ENCODE measurements around the gene CA10. TPM values are rescaled to one million over a fixed set of nuclear protein-coding genes. Genes with fewer than 3 reads are reported as not detected.

Gene CA10
- total and polyA plus RNA-seq, 4 donors, result 30.0 to 130 (median 99.2) TPM

DNA sequence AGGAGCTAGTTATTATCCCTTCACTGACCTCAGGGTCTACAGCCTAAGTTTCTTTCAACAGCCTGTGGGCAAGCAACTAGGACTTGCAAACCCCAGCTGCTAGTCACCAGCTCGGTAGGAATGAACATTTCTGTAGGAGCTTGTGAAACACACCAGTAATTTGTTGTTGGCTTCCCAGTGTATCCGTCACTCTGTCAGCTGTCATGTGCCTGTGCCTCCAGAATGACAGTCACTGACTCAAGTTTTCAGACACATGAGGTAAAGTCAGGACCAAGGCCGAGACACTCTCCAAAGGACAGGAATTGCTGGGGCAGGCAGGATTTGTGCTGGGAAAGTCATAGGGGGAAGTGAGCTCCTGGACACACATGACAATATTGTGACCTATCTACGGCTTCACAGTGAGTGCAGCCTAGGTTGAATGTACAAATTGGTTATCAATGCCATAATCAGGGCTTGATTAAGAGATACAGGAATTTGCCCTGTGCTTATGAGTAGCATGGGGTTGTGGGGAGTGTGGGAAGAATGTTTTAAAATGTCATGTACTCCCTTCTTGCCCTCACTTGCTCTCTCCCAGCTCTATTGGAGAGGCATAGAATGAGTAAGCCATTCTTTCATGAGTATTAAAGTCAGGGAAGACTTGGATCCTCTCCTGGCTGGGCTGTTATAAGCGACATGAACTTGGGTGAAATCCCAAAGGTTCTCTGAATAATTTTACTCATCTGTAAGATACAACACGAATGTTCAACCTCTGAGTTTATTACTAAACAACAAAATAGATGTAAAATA is 506.8 kb downstream of the CA10 start:
- no peak for DNase-seq (ENCODE audit: low read depth in 4 of 6, low spot score in 6 of 6)
- Histone ChIP-seq H3K4me3 (ENCODE audit: low read depth, low read length) (no peak overlapping the region), H3K4me1 (ENCODE audit: control insufficient read depth, insufficient read depth, low read length) (peaks cover 17% of the 10 kb centered on the region), H3K27me3 (ENCODE audit: control insufficient read depth, insufficient read depth, low read length) (no peaks in the 10 kb centered on the region), H3K36me3 (ENCODE audit: control insufficient read depth, insufficient read depth, low read length) (no peaks in the 10 kb centered on the region), H3K27ac (ENCODE audit: low read depth, low read length) (no peak overlapping the region), H3K9me3 (ENCODE audit: control insufficient read depth, insufficient read depth, low read length) (no peaks in the 10 kb centered on the region)
- WGBS (ENCODE audit: insufficient coverage), result 90% methylated on average over 4 of the region's 6 CpGs

DNA sequence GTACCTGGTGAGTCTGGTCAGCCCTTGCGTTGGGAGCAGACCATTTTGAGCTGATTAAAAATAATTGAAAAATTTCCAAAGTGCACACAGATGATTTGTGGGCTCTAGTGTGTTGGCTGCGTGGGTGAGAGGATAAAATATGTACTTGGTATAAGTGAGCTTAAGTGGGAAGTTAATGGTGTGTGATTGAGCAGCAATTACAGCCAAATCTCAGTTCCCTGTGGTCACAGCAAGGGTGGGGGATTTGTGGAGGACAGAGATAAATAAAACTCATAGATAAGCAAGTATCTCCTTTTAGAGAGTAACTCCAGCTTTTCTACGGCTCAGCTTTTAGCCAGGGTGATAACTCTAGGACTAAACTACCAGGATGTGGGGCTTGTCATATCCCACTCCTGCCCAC is 507.7 kb downstream of the CA10 start:
- WGBS (ENCODE audit: insufficient coverage), result 76% methylated on average over 2 of the region's 3 CpGs
- H3K27ac ChIP-seq (ENCODE audit: low read depth, low read length), result no peak overlapping the region
- no peaks in the 10 kb centered on the region for H3K27me3 ChIP-seq (ENCODE audit: control insufficient read depth, insufficient read depth, low read length)
- peaks cover 17% of the 10 kb centered on the region for H3K4me1 ChIP-seq (ENCODE audit: control insufficient read depth, insufficient read depth, low read length)
- peak in 1 of 6 donors; percentile 56 for DNase-seq (ENCODE audit: low read depth in 4 of 6, low spot score in 6 of 6)
- H3K36me3 ChIP-seq (ENCODE audit: control insufficient read depth, insufficient read depth, low read length), result no peaks in the 10 kb centered on the region
- no peak overlapping the region for H3K4me3 ChIP-seq (ENCODE audit: low read depth, low read length)
- no peaks in the 10 kb centered on the region for H3K9me3 ChIP-seq (ENCODE audit: control insufficient read depth, insufficient read depth, low read length)

DNA sequence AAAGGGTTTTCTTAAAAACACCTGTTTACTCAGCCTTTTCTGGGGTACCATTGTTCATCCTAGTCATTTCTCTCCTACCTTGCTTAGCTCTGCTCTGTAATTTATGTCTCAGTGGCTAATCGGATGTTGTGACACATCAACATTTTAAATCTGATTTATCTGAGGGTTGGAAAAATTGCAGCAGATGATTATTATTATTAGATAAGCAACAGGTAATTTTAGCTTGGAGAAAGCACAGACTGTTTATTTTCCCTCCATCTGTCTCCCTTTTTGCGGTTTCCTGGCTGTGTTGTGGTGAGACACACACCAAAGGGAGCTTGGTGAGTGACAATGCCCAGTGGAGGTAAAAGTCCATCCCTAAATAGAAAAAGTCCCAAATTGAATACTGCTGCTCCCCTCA is 508.3 kb downstream of the CA10 start:
- Histone ChIP-seq H3K36me3 (ENCODE audit: control insufficient read depth, insufficient read depth, low read length) (no peaks in the 10 kb centered on the region), H3K27ac (ENCODE audit: low read depth, low read length) (no peak overlapping the region), H3K4me1 (ENCODE audit: control insufficient read depth, insufficient read depth, low read length) (peaks cover 17% of the 10 kb centered on the region), H3K4me3 (ENCODE audit: low read depth, low read length) (no peak overlapping the region), H3K9me3 (ENCODE audit: control insufficient read depth, insufficient read depth, low read length) (no peaks in the 10 kb centered on the region), H3K27me3 (ENCODE audit: control insufficient read depth, insufficient read depth, low read length) (no peaks in the 10 kb centered on the region)
- DNase-seq (ENCODE audit: low read depth in 4 of 6, low spot score in 6 of 6), result no peak
- WGBS (ENCODE audit: insufficient coverage), result no CpG with 5 or more reads among the region's 2 CpGs

DNA sequence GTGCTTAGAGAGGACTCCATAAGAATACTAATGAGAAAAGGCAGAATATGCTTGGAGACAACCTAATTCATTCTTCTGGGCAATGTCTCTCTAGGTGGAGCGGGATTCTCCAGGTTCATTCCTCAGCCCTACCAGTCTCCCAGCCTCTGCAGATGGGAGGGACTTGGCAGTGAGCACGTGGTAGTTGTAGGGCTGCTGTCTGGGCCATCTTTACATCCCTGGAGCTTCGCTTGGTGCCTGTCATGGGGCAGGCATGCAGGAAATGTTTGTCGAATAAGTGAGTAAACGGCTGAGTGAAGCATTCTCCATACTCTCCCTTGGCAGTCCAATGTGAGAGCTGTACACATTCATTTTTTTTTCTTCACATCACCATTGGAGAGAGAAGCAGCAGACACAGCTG is 510.7 kb downstream of the CA10 start:
- Histone ChIP-seq H3K36me3 (ENCODE audit: control insufficient read depth, insufficient read depth, low read length) (no peaks in the 10 kb centered on the region), H3K9me3 (ENCODE audit: control insufficient read depth, insufficient read depth, low read length) (no peaks in the 10 kb centered on the region), H3K4me3 (ENCODE audit: low read depth, low read length) (no peak overlapping the region), H3K27me3 (ENCODE audit: control insufficient read depth, insufficient read depth, low read length) (no peaks in the 10 kb centered on the region), H3K27ac (ENCODE audit: low read depth, low read length) (no peak overlapping the region), H3K4me1 (ENCODE audit: control insufficient read depth, insufficient read depth, low read length) (peaks cover 11% of the 10 kb centered on the region)
- DNase-seq (ENCODE audit: low read depth in 4 of 6, low spot score in 6 of 6), result peak in 2 of 6 donors; percentile 22 to 80
- no CpG with 5 or more reads among the region's 5 CpGs for WGBS (ENCODE audit: insufficient coverage)

DNA sequence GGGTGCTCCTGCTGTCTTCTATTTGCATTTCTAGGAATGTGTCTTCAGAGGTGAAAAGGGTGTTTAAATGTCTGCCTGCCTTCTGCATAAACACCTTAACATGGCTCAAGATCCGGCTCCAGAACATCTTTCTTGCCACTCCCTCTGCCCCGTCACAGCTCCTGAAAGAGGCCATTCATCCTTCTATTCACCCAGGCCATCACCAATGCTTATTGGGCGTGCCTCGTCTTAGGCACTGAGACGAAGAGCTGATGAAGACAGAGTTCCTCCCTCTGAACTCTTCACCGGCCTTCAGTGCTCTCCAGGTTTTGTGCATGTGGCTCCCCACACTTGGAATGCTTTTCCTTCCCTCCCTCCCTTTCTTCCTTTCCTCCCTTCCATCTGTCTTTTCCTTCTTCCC is 511.4 kb downstream of the CA10 start:
- no peak overlapping the region for H3K27ac ChIP-seq (ENCODE audit: low read depth, low read length)
- H3K36me3 ChIP-seq (ENCODE audit: control insufficient read depth, insufficient read depth, low read length), result no peaks in the 10 kb centered on the region
- H3K9me3 ChIP-seq (ENCODE audit: control insufficient read depth, insufficient read depth, low read length), result no peaks in the 10 kb centered on the region
- no peak for DNase-seq (ENCODE audit: low read depth in 4 of 6, low spot score in 6 of 6)
- peaks cover 11% of the 10 kb centered on the region for H3K4me1 ChIP-seq (ENCODE audit: control insufficient read depth, insufficient read depth, low read length)
- H3K27me3 ChIP-seq (ENCODE audit: control insufficient read depth, insufficient read depth, low read length), result no peaks in the 10 kb centered on the region
- H3K4me3 ChIP-seq (ENCODE audit: low read depth, low read length), result no peak overlapping the region
- 38% methylated on average over 5 of the region's 6 CpGs for WGBS (ENCODE audit: insufficient coverage)

DNA sequence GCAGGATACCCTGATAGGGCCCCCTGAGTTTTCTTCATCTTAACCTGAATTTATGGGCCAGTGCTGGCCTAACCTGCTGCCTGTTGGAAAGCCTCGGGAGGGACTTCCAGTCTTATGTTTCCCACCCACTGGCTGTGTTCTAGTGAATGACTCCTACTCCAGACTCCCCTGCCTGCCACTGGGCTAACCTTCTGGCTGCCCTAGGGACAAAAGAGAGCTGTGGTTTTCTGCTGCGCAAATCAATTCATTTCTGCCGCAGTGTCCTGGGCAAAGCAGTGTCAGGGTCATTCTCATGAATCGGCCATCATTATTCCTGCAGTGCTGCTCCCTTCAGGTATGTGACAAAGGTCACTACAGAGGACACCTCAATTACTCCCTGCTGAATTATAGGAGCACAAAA is 512.0 kb downstream of the CA10 start:
- Histone ChIP-seq H3K4me3 (ENCODE audit: low read depth, low read length) (no peak overlapping the region), H3K4me1 (ENCODE audit: control insufficient read depth, insufficient read depth, low read length) (peaks cover 11% of the 10 kb centered on the region), H3K27ac (ENCODE audit: low read depth, low read length) (no peak overlapping the region), H3K27me3 (ENCODE audit: control insufficient read depth, insufficient read depth, low read length) (no peaks in the 10 kb centered on the region), H3K9me3 (ENCODE audit: control insufficient read depth, insufficient read depth, low read length) (no peaks in the 10 kb centered on the region), H3K36me3 (ENCODE audit: control insufficient read depth, insufficient read depth, low read length) (no peaks in the 10 kb centered on the region)
- DNase-seq (ENCODE audit: low read depth in 4 of 6, low spot score in 6 of 6), result no peak
- 69% methylated on average over 4 of the region's 4 CpGs for WGBS (ENCODE audit: insufficient coverage)

DNA sequence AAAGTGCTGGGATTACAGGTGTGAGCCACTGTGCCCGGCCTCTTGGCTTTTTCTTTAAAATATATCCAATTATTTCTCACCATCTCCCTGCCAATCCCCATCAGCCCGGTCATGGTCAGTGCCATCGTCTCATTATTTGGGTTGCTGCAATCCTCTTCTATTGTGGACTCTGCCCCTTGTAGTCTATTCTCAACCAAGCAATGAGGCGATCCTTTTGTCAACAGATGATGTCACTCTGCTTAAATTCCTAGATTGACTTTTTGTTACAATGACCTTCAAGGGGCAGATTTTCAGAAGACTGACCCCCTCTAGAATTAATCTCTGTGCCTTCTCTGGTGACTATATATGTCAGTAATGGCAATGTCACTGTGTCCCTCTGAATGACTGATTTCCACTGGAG is 513.5 kb downstream of the CA10 start:
- WGBS (ENCODE audit: insufficient coverage), result 88% methylated on average over 4 of the region's 4 CpGs
- peaks cover 11% of the 10 kb centered on the region for H3K4me1 ChIP-seq (ENCODE audit: control insufficient read depth, insufficient read depth, low read length)
- no peaks in the 10 kb centered on the region for H3K27me3 ChIP-seq (ENCODE audit: control insufficient read depth, insufficient read depth, low read length)
- no peak for DNase-seq (ENCODE audit: low read depth in 4 of 6, low spot score in 6 of 6)
- H3K4me3 ChIP-seq (ENCODE audit: low read depth, low read length), result no peak overlapping the region
- no peaks in the 10 kb centered on the region for H3K9me3 ChIP-seq (ENCODE audit: control insufficient read depth, insufficient read depth, low read length)
- no peaks in the 10 kb centered on the region for H3K36me3 ChIP-seq (ENCODE audit: control insufficient read depth, insufficient read depth, low read length)
- no peak overlapping the region for H3K27ac ChIP-seq (ENCODE audit: low read depth, low read length)

DNA sequence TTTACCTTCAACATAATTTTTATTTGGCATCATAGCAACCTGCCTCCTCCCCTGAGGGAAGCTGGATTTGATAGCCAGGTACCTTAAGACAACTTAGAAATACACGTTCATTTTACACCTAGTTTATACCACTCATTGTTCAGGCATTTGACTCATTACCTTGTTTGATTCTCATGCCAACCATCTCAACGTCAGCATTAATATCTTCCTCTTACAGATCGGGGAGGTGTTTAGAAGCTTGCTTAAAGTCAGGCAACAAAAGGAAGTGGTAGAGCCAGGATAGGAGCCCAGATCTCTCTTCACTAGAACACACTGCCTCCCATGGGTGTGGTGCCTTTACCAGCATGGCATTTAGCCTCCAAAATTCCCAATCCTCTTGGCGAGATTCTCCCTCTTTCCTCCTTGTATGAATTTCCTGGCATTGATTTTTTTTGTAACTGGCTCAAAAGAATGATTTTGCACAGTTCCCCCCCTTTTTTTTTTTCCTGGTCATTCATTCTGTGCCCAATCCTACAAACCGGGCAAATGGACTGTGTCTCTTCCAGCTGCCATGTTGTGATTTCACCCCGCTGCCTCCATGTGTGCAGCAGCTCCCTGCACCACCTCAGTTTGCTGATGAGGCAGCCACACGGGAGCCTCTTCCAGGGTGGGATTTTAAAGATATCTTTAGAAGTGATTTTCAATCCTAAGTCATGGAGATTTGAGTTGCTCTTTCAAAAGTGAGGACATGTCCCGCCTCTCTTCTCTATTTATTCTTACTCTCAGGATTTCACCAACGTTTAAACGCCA is 514.6 kb downstream of the CA10 start:
- no peaks in the 10 kb centered on the region for H3K27me3 ChIP-seq (ENCODE audit: control insufficient read depth, insufficient read depth, low read length)
- H3K4me3 ChIP-seq (ENCODE audit: low read depth, low read length), result no peak overlapping the region
- H3K27ac ChIP-seq (ENCODE audit: low read depth, low read length), result no peak overlapping the region
- WGBS (ENCODE audit: insufficient coverage), result 74% methylated on average over 7 of the region's 10 CpGs
- DNase-seq (ENCODE audit: low read depth in 4 of 6, low spot score in 6 of 6), result no peak
- no peaks in the 10 kb centered on the region for H3K9me3 ChIP-seq (ENCODE audit: control insufficient read depth, insufficient read depth, low read length)
- no peaks in the 10 kb centered on the region for H3K36me3 ChIP-seq (ENCODE audit: control insufficient read depth, insufficient read depth, low read length)
- peaks cover 11% of the 10 kb centered on the region for H3K4me1 ChIP-seq (ENCODE audit: control insufficient read depth, insufficient read depth, low read length)

DNA sequence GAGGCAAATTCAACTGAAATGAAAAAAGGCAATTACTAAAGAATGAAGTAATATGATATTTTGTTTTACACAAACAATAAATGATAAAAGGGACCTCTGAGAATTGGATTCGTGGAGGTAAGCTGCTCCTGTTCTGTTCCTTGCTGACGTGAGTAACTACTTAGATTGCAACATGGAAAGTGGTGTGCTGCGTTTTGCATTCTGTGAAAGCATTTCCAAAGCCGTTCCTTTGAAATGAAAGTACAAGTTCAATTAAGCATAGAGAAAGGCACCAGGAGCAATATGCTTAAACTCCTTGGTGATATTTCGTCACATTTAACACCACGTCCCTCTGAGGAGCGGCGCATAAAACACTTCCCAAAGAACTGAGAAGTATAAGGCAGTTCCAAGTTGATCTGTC is 516.5 kb downstream of the CA10 start:
- Histone ChIP-seq H3K36me3 (ENCODE audit: control insufficient read depth, insufficient read depth, low read length) (no peaks in the 10 kb centered on the region), H3K27me3 (ENCODE audit: control insufficient read depth, insufficient read depth, low read length) (no peaks in the 10 kb centered on the region)
- WGBS (ENCODE audit: insufficient coverage), result 86% methylated on average over 1 of the region's 8 CpGs

More for the DNA sequence above, 516.5 kb downstream of the CA10 start:
- Histone ChIP-seq H3K9me3 (ENCODE audit: control insufficient read depth, insufficient read depth, low read length) (no peaks in the 10 kb centered on the region), H3K4me1 (ENCODE audit: control insufficient read depth, insufficient read depth, low read length) (peaks cover 2% of the 10 kb centered on the region), H3K27ac (ENCODE audit: low read depth, low read length) (no peak overlapping the region), H3K4me3 (ENCODE audit: low read depth, low read length) (no peak overlapping the region)
- peak in 1 of 6 donors; percentile 43 for DNase-seq (ENCODE audit: low read depth in 4 of 6, low spot score in 6 of 6)
